SK-N-MC (cell line): Measurements from ENCODE around the gene SPRR4.

Experiments
- DNase-seq: peaks from one replicate; pipeline ENCODE4 v3.0.0-alpha.2; 2011; ENCODE audit warnings: low read depth, low spot score
- H3K27ac ChIP-seq: fragments of 200-600 bp; sonication (generic); 2 replicates; pipeline ENCODE4 v1.5.1; 2016; ENCODE audit warnings: mixed run types
- H3K36me3 ChIP-seq: fragments of 200-600 bp; sonication (generic); 2 replicates; pipeline ENCODE4 v1.6.1; 2017; ENCODE audit warnings: antibody characterized with exemption, low read length, mixed read lengths; ENCODE audit not compliant: insufficient read depth
- H3K4me3 ChIP-seq: fragments of 200-600 bp; sonication (generic); 2 replicates; pipeline ENCODE4 v1.5.1; 2016
- H3K9ac ChIP-seq: fragments of 200-600 bp; sonication (generic); 2 replicates; pipeline ENCODE4 v1.8.0; 2017; ENCODE audit warnings: mixed run types, mixed read lengths; ENCODE audit not compliant: insufficient read length
- H3K9me3 ChIP-seq: fragments of 200-600 bp; sonication (generic); 2 replicates; pipeline ENCODE4 v1.6.1; 2017; ENCODE audit warnings: low read depth, mild to moderate bottlenecking, antibody characterized with exemption, low read length, moderate library complexity, mixed read lengths
- EZH2 ChIP-seq: fragments of 200-600 bp; sonication (generic); IDR thresholded peaks from one replicate; pipeline ENCODE4 v1.6.1; 2017; ENCODE audit warnings: antibody characterized with exemption
- FOXP2 ChIP-seq: optimal IDR thresholded peaks from 2 replicates; pipeline ENCODE3; 2011; ENCODE audit warnings: mild to moderate bottlenecking, moderate library complexity; ENCODE audit not compliant: insufficient read depth; ENCODE audit errors: extremely low read length, control extremely low read depth
- POLR2AphosphoS5 ChIP-seq: IDR thresholded peaks from 2 replicates; pipeline ENCODE4 v1.6.1; 2012; ENCODE audit warnings: mild to moderate bottlenecking, low read depth, low read length, borderline replicate concordance

SPRR4 gene

GRCh38 chr1:152946248-152946647, 24.2 kb upstream of the SPRR4 start:
- Histone ChIP-seq H3K36me3 (no peaks in the 10 kb centered on the region), H3K9me3 (no peaks in the 10 kb centered on the region), H3K9ac (no peak overlapping the region), H3K4me3 (no peak overlapping the region), H3K27ac (no peak overlapping the region)
- TF ChIP-seq POLR2AphosphoS5 (no peak), EZH2 (no peak), FOXP2 (no peak)
- no peak for DNase-seq

DNA sequence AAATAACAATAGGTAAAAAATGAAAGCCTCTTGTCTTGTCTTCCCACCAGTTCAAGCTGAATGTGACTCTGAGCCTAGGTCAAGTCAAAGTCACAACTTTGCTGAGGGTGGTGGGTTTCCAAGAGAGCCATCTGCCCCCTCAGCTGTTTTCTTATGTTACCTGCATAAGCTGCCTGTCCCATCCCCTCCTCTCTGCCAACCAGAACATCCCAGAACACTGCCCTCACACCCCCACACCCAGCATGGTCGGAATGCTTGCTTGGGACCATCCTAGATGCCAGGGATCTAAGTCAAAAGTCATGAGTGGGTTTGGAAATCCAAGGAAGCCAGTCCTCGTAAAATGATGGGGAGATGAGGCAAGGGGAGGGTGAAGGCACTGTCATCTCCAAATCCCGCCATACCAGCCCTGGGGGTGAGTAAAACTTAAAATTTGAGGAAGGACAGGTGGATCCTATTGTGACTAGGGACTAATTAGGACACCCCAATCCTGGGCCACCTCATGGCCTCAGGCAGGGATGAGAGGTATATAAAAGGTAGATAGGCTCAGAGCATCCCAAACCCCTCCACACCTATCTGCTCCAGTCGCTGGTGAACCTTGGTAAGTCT, 23.7 kb upstream of the SPRR4 start, which contains the start of gene SPRR5:
TSS of gene SPRR5 (plus strand) at position 556 of the 606 bp plus-strand sequence. CDS start 1,349 bp downstream, outside the sequence.
- Histone ChIP-seq H3K9ac (no peak within 1 kb of the TSS), H3K27ac (no peak within 1 kb of the TSS), H3K36me3 (no peaks in the 10 kb centered on the region), H3K9me3 (no peaks in the 10 kb centered on the region), H3K4me3 (no peak within 1 kb of the TSS)
- no peak for TF ChIP-seq FOXP2
- TF ChIP-seq EZH2, result no peak
- no peak for TF ChIP-seq POLR2AphosphoS5
- no peak for DNase-seq

DNA sequence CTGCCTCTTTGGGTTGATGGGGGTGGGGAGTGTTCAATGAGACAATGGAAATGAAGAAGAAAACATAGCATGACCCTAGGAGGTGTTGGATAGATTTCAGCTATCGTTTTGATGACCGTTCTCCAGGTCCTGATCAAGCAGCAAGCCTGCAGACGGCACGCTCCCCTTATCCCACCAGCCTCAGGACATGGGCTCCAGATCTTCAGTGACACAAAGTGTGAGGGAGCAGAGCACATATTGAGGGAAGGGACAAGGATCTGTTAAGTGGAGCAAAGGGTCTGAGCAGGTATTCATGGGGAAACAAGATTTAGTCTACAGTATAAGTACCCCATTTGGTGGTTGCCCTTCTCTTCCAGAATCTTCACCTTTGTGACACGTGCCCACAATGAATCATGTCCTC, 18.7 kb upstream of the SPRR4 start:
- TF ChIP-seq POLR2AphosphoS5 (no peak), FOXP2 (no peak), EZH2 (no peak)
- Histone ChIP-seq H3K27ac (no peak overlapping the region), H3K36me3 (no peaks in the 10 kb centered on the region), H3K9ac (no peak overlapping the region), H3K9me3 (no peaks in the 10 kb centered on the region), H3K4me3 (no peak overlapping the region)
- no peak for DNase-seq

DNA sequence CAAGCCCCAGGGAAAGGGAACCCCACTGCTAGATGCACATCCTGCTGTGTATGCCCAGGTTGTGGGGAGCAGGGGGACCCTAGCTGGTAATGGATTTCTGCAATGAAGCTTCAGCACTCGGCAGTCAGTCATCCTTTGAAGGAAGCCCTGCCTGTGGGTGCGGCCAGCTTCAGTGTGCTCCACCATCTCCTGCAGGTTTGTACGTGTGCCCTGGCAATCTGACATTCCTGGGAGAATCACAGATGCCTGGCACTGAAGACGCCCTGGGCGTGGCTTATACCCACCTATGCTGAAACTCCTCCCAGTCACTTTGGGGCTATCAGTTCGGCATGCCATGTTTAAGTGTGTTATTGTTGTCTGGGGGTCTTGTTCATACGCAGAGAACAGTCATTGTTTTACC, 16.7 kb upstream of the SPRR4 start:
- no peaks in the 10 kb centered on the region for H3K36me3 ChIP-seq
- no peaks in the 10 kb centered on the region for H3K9me3 ChIP-seq
- H3K9ac ChIP-seq, result no peak overlapping the region
- DNase-seq, result no peak
- no peak overlapping the region for H3K4me3 ChIP-seq
- H3K27ac ChIP-seq, result no peak overlapping the region
- TF ChIP-seq FOXP2 (no peak), EZH2 (no peak), POLR2AphosphoS5 (no peak)

GRCh38 chr1:152954436-152954835, 16.0 kb upstream of the SPRR4 start:
- no peak for DNase-seq
- Histone ChIP-seq H3K4me3 (no peak overlapping the region), H3K9ac (no peak overlapping the region), H3K27ac (no peak overlapping the region), H3K9me3 (no peaks in the 10 kb centered on the region), H3K36me3 (no peaks in the 10 kb centered on the region)
- TF ChIP-seq POLR2AphosphoS5 (no peak), EZH2 (no peak), FOXP2 (no peak)

DNA sequence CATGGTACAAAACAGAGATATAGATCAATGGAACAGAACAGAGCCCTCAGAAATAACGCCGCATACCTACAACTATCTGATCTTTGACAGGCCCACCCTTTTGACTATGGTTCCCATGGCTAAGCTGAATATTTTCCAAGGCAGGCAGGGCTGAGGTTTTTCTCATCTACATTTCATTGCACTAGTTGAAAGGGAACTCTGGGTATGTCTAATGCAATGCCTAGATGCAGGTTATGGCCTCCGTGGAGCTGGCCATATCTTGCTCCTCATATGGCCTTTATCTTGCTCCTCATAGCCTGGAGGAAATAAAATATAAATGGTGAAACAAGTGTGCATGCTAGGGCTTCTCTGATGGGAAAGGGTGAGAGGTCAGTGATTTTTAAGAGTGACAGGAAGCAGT, 12.9 kb upstream of the SPRR4 start:
- H3K9ac ChIP-seq, result no peak overlapping the region
- no peak for DNase-seq
- H3K36me3 ChIP-seq, result no peaks in the 10 kb centered on the region
- no peak for TF ChIP-seq EZH2
- no peak for TF ChIP-seq FOXP2
- TF ChIP-seq POLR2AphosphoS5, result no peak
- H3K9me3 ChIP-seq, result no peaks in the 10 kb centered on the region
- no peak overlapping the region for H3K4me3 ChIP-seq
- no peak overlapping the region for H3K27ac ChIP-seq

DNA sequence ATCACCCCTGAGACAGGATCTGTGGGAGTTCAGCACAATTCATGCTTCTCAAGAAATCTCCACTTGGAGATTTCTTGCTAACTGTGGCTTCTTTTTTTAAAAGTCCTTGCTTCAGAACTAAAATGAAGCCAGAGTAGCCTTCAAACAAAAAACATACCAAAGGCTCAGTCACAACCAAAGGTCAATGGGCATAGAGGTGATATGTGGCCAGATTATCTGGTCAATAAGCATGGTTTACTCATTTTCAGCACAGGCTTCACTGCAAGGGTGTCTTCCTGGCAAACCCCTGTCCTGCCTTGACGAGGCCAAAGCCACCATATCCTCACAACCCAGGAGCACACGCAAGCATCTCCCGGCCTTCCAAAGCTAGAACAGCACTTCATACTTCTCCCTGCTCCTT, 11.2 kb upstream of the SPRR4 start:
- H3K36me3 ChIP-seq, result no peaks in the 10 kb centered on the region
- no peak for TF ChIP-seq EZH2
- H3K27ac ChIP-seq, result no peak overlapping the region
- H3K9me3 ChIP-seq, result no peaks in the 10 kb centered on the region
- H3K4me3 ChIP-seq, result no peak overlapping the region
- DNase-seq, result no peak
- no peak overlapping the region for H3K9ac ChIP-seq

GRCh38 chr1:152959801-152960451, 10.5 kb upstream of the SPRR4 start:
- Histone ChIP-seq H3K9me3 (no peaks in the 10 kb centered on the region), H3K9ac (no peak overlapping the region), H3K27ac (no peak overlapping the region), H3K4me3 (no peak overlapping the region), H3K36me3 (no peaks in the 10 kb centered on the region)
- TF ChIP-seq EZH2, result no peak
- no peak for TF ChIP-seq POLR2AphosphoS5
- no peak for TF ChIP-seq FOXP2
- DNase-seq, result no peak

DNA sequence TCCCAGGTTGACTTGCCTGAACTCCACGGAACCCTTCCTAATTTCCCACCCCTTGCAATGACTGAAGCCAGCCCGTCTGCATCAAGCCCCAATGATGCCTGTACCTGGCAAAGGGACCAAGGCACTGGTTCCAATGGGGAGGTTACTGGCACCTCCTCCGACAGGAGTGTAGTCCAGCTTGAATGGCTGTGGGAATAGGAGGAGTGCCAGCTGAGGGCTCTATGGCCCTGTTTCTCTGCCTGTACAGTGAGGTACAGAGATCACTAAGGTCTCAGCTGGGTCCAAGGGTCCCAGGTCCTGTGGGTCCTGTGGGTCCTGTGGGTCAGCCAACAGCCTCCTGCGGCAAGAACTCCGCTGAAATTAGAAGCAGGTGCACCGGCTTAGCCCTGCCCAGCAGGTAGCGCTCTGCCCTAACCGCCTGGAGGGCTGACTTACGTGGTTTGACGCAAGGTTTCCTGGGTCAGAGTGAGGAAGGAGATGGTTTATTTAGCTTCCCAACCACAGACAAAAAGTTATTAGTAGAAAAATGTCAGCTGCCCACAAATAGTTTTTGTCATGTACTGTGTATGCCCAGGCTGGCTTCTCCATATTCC, 9.9 kb upstream of the SPRR4 start:
- H3K9me3 ChIP-seq, result no peaks in the 10 kb centered on the region
- no peak for TF ChIP-seq FOXP2
- TF ChIP-seq POLR2AphosphoS5, result no peak
- TF ChIP-seq EZH2, result no peak
- no peaks in the 10 kb centered on the region for H3K36me3 ChIP-seq
- H3K27ac ChIP-seq, result no peak overlapping the region
- no peak overlapping the region for H3K4me3 ChIP-seq
- no peak overlapping the region for H3K9ac ChIP-seq
- no peak for DNase-seq
